HG03025 (cell line): ENCODE results near the gene RAB4A.
A peak's percentile ranks its signal among the peaks of the same experiment; 100 is the strongest.

ENCODE experiments used
- ATAC-seq: cut with Tn5 transposase; IDR thresholded peaks from one replicate; pipeline ENCODE4 v1.9.1; 2021; ENCODE audit warnings: mild to moderate bottlenecking, moderate library complexity; ENCODE audit not compliant: unreplicated experiment, low FRiP score

Gene RAB4A

GRCh38 chr1:229328598-229329362 lies 57.9 kb downstream of the RAB4A start:
- ATAC-seq = no peak

- no peak for ATAC-seq
These were observed 63.4 kb downstream of the RAB4A start for GRCh38 chr1:229334269-229334668.

- no peak for ATAC-seq
These were observed 63.8 kb downstream of the RAB4A start for GRCh38 chr1:229334716-229335115.

GRCh38 chr1:229336345-229336744 lies 65.4 kb downstream of the RAB4A start:
- ATAC-seq = no peak

- no peak for ATAC-seq
These were observed 68.2 kb downstream of the RAB4A start for GRCh38 chr1:229339086-229339485.

GRCh38 chr1:229339520-229339919 lies 68.6 kb downstream of the RAB4A start:
- no peak for ATAC-seq

GRCh38 chr1:229340496-229340895 lies 69.6 kb downstream of the RAB4A start:
- ATAC-seq = no peak

GRCh38 chr1:229341774-229342655 lies 71.1 kb downstream of the RAB4A start:
- ATAC-seq = peak; percentile 77

- ATAC-seq = peak; percentile 48
These were observed 72.0 kb downstream of the RAB4A start, which contains the start of gene CCSAP for GRCh38 chr1:229342656-229343569. CCSAP (minus strand) TSS chr1:229343047; CDS start chr1:229342465, 582 bp downstream.

GRCh38 chr1:229344139-229344538 lies 73.2 kb downstream of the RAB4A start:
- no peak for ATAC-seq

GRCh38 chr1:229344937-229345684 lies 74.2 kb downstream of the RAB4A start:
- no peak for ATAC-seq

GRCh38 chr1:229347528-229347927 lies 76.6 kb downstream of the RAB4A start:
- ATAC-seq = no peak

- ATAC-seq = no peak
These were observed 78.8 kb downstream of the RAB4A start for GRCh38 chr1:229349463-229350385.

- ATAC-seq = no peak
These were observed 82.1 kb downstream of the RAB4A start for GRCh38 chr1:229352975-229353374.

GRCh38 chr1:229354226-229354625 lies 83.3 kb downstream of the RAB4A start:
- ATAC-seq = no peak
